ENCODE results near the gene TPTE2. TPM values are rescaled to one million over a fixed set of nuclear protein-coding genes. Genes with fewer than 3 reads are reported as not detected.
A peak's percentile ranks its signal among the peaks of the same experiment; 100 is the strongest.
"Not testable (repeated sequence)": the region's sequence is repeated elsewhere in the genome, so short reads cannot be mapped to it uniquely, and the experiment has no call there.

TPTE2 gene
- not detected for total RNA-seq (2021; ENCODE audit: unreplicated experiment)
- not detected for polyA plus RNA-seq (2012; ENCODE audit: insufficient read length)
- Bru-seq, nascent RNA: percentile 13 among the genes with signal in this experiment
- BruChase-seq, experiment 1, labeled RNA remaining after a 2-hour chase: percentile 20 among the genes with signal in this experiment
- percentile 11 among the genes with signal in this experiment for BruChase-seq, experiment 2, labeled RNA remaining after a 6-hour chase
- long read RNA-seq: 0 reads

DNA sequence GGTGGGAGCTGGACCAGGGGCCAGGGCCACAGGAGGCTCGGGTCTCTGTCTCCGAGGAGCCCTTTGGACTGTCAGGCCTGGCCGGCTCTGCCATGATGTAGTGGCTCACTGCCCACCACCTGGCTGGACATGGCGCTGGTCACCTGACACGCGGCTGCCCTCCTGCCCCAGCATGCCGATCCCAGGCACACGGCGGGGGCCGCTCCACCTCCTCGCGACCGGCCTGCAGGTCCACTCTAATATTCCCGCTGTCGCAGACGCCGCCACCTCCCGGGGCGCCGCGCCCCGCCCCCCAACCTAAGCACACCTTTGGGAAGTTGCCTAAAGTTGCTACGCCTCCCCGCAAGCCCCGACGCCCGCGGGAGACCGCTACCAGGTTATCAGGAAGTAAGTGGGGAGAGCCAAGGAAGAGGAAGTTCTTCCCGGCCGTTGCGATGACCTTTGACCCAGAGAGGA is at the start of gene TPTE2:
TPTE2 (minus strand) TSS at position 406 of the 456 bp plus-strand sequence. CDS start 58,298 bp downstream, outside the sequence.
- intact Hi-C loops (cut with micrococcal nuclease; ENCODE audit: unreplicated experiment); BruUV-seq (replicated peaks); ATAC-seq; POLR2A ChIA-PET; H3K4me3 ChIP-seq (ENCODE audit: low read depth in 2 of 2, low read length in 2 of 2); H3K4me1 ChIP-seq (ENCODE audit: control insufficient read depth, insufficient read depth, low read length); DNase-seq (ENCODE audit: low read depth, low spot score); H3K27me3 ChIP-seq (ENCODE audit: control insufficient read depth, insufficient read depth, low read length); H3K36me3 ChIP-seq (ENCODE audit: control insufficient read depth, insufficient read depth, low read length); CTCF ChIA-PET; H3K9me3 ChIP-seq (ENCODE audit: control insufficient read depth, insufficient read depth, low read depth, low read length); H3K27ac ChIP-seq (ENCODE audit: low read length); in situ Hi-C loops (cut with HindIII; ENCODE audit: low pct_unique_long_range_greater_than_20kb, low sequenced_read_pairs): not testable (repeated sequence)

- Histone ChIP-seq H3K4me3 (ENCODE audit: low read depth in 2 of 2, low read length in 2 of 2) (no peak overlapping the region), H3K9me3 (ENCODE audit: control insufficient read depth, insufficient read depth, low read depth, low read length) (no peaks in the 10 kb centered on the region), H3K27me3 (ENCODE audit: control insufficient read depth, insufficient read depth, low read length) (no peaks in the 10 kb centered on the region), H3K4me1 (ENCODE audit: control insufficient read depth, insufficient read depth, low read length) (no peaks in the 10 kb centered on the region), H3K27ac (ENCODE audit: low read length) (no peak overlapping the region), H3K36me3 (ENCODE audit: control insufficient read depth, insufficient read depth, low read length) (no peaks in the 10 kb centered on the region)
- TF ChIP-seq POLR2AphosphoS5 (IDR thresholded peaks at IDR 0.05; ENCODE audit: low read depth, low read length) (no peak), SIN3A (IDR thresholded peaks at IDR 0.05; ENCODE audit: borderline replicate concordance, insufficient read depth, low read depth, low read length) (no peak), TCF7L2 (IDR thresholded peaks at IDR 0.05; ENCODE audit: low read depth, low read length) (no peak), CTCF (IDR thresholded peaks at IDR 0.05) (no peak)
- TF ChIP-seq, protein P1, sequence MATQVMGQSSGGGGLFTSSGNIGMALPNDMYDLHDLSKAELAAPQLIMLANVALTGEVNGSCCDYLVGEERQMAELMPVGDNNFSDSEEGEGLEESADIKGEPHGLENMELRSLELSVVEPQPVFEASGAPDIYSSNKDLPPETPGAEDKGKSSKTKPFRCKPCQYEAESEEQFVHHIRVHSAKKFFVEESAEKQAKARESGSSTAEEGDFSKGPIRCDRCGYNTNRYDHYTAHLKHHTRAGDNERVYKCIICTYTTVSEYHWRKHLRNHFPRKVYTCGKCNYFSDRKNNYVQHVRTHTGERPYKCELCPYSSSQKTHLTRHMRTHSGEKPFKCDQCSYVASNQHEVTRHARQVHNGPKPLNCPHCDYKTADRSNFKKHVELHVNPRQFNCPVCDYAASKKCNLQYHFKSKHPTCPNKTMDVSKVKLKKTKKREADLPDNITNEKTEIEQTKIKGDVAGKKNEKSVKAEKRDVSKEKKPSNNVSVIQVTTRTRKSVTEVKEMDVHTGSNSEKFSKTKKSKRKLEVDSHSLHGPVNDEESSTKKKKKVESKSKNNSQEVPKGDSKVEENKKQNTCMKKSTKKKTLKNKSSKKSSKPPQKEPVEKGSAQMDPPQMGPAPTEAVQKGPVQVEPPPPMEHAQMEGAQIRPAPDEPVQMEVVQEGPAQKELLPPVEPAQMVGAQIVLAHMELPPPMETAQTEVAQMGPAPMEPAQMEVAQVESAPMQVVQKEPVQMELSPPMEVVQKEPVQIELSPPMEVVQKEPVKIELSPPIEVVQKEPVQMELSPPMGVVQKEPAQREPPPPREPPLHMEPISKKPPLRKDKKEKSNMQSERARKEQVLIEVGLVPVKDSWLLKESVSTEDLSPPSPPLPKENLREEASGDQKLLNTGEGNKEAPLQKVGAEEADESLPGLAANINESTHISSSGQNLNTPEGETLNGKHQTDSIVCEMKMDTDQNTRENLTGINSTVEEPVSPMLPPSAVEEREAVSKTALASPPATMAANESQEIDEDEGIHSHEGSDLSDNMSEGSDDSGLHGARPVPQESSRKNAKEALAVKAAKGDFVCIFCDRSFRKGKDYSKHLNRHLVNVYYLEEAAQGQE (IDR thresholded peaks at IDR 0.05; ENCODE audit: insufficient read depth in 1 of 2, low read depth in 2 of 2, low read length in 1 of 2): no peak
- in situ Hi-C loops (cut with HindIII; ENCODE audit: low pct_unique_long_range_greater_than_20kb, low sequenced_read_pairs) (no loop called here), intact Hi-C loops (cut with micrococcal nuclease; ENCODE audit: unreplicated experiment) (no loop called here)
- DNase-seq (ENCODE audit: low read depth, low spot score): no peak
- ATAC-seq: no peak
- BruUV-seq (replicated peaks): no TSS peak
- CTCF ChIA-PET: interaction anchor here (0.7 kb wide), 1 partner anchor 25 kb away, joined by 4 read pairs; no protein-coding TSS in a partner anchor
- POLR2A ChIA-PET: no interaction called here
Measured at GRCh38 chr13:19607523-19608078, 46.3 kb upstream of the TPTE2 start.

GRCh38 chr13:19606737-19607136 is 45.4 kb upstream of the TPTE2 start:
- ATAC-seq (no peak), DNase-seq (ENCODE audit: low read depth, low spot score) (no peak)
- ChIA-PET CTCF (no interaction called here), POLR2A (no interaction called here)
- Histone ChIP-seq H3K27ac (ENCODE audit: low read length) (no peak overlapping the region), H3K4me3 (ENCODE audit: low read depth in 2 of 2, low read length in 2 of 2) (no peak overlapping the region), H3K4me1 (ENCODE audit: control insufficient read depth, insufficient read depth, low read length) (no peaks in the 10 kb centered on the region), H3K9me3 (ENCODE audit: control insufficient read depth, insufficient read depth, low read depth, low read length) (no peaks in the 10 kb centered on the region), H3K27me3 (ENCODE audit: control insufficient read depth, insufficient read depth, low read length) (no peaks in the 10 kb centered on the region), H3K36me3 (ENCODE audit: control insufficient read depth, insufficient read depth, low read length) (no peaks in the 10 kb centered on the region)
- no peak for TF ChIP-seq POLR2AphosphoS5 (IDR thresholded peaks at IDR 0.05; ENCODE audit: low read depth, low read length)
- TF ChIP-seq SIN3A (IDR thresholded peaks at IDR 0.05; ENCODE audit: borderline replicate concordance, insufficient read depth, low read depth, low read length): no peak
- BruUV-seq (replicated peaks): no TSS peak
- in situ Hi-C loops (cut with HindIII; ENCODE audit: low pct_unique_long_range_greater_than_20kb, low sequenced_read_pairs): no loop called here
- intact Hi-C loops (cut with micrococcal nuclease; ENCODE audit: unreplicated experiment): no loop called here
